Measurements from ENCODE around the gene SEZ6L. TPM values are rescaled to one million over a fixed set of nuclear protein-coding genes. Genes with fewer than 3 reads are reported as not detected.

Gene SEZ6L
- polyA plus RNA-seq, 1 donor from 2014 or later: 31.9 TPM

DNA sequence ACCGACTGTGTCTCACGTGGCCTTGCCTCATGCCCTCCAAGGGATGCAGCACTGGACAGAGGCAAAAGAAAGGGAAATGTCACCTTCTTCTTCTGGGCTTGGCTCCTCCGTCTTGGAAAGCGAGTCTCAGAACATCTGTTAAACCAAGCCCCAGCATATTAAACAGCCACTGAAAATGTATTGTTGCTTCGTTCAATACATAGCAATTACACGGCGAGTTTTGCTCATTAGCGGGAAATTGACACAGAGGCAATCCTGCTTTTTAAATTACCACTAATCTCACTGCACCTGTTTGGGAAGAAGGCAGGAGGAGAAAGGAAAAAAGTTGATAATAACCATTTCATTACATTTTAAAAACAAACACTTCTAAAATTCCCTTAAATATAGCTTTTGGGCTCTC lies 72.1 kb downstream of the SEZ6L start:
- Histone ChIP-seq H3K9me3 (ENCODE audit: low read length) (no peaks in the 10 kb centered on the region), H3K9ac (ENCODE audit: low read length) (no peak overlapping the region), H4K20me1 (ENCODE audit: insufficient read depth) (no peaks in the 10 kb centered on the region), H3K27ac (ENCODE audit: low read length) (no peak overlapping the region), H3K9me2 (ENCODE audit: insufficient read depth, low read length) (no peaks in the 10 kb centered on the region), H3F3A (ENCODE audit: insufficient read depth, low read length, poor library complexity, severe bottlenecking) (no peaks in the 10 kb centered on the region), H3K36me3 (ENCODE audit: insufficient read depth, low read length) (no peaks in the 10 kb centered on the region), H2AFZ (ENCODE audit: low read depth, low read length) (no peak overlapping the region), H3K4me3 (ENCODE audit: low read length) (no peak overlapping the region), H3K27me3 (ENCODE audit: insufficient read depth, low read depth, low read length) (no peaks in the 10 kb centered on the region), H3K4me2 (ENCODE audit: low read length) (no peak overlapping the region), H3K79me2 (replicated peaks; ENCODE audit: insufficient read depth, low read length) (no peaks in the 10 kb centered on the region)
- TF ChIP-seq RAD21 (conservative IDR thresholded peaks at IDR 0.05) (no peak), EP300 (conservative IDR thresholded peaks at IDR 0.05; ENCODE audit: poor library complexity, severe bottlenecking) (no peak), SMC3 (conservative IDR thresholded peaks at IDR 0.05; ENCODE audit: poor library complexity) (no peak), POLR2AphosphoS5 (IDR thresholded peaks at IDR 0.05) (no peak), EZH2 (IDR thresholded peaks at IDR 0.05; ENCODE audit: borderline replicate concordance, insufficient read depth, low read length, poor library complexity, severe bottlenecking) (no peak), TAF1 (IDR thresholded peaks at IDR 0.05; ENCODE audit: low read depth) (no peak)
- TF ChIP-seq, protein P1, sequence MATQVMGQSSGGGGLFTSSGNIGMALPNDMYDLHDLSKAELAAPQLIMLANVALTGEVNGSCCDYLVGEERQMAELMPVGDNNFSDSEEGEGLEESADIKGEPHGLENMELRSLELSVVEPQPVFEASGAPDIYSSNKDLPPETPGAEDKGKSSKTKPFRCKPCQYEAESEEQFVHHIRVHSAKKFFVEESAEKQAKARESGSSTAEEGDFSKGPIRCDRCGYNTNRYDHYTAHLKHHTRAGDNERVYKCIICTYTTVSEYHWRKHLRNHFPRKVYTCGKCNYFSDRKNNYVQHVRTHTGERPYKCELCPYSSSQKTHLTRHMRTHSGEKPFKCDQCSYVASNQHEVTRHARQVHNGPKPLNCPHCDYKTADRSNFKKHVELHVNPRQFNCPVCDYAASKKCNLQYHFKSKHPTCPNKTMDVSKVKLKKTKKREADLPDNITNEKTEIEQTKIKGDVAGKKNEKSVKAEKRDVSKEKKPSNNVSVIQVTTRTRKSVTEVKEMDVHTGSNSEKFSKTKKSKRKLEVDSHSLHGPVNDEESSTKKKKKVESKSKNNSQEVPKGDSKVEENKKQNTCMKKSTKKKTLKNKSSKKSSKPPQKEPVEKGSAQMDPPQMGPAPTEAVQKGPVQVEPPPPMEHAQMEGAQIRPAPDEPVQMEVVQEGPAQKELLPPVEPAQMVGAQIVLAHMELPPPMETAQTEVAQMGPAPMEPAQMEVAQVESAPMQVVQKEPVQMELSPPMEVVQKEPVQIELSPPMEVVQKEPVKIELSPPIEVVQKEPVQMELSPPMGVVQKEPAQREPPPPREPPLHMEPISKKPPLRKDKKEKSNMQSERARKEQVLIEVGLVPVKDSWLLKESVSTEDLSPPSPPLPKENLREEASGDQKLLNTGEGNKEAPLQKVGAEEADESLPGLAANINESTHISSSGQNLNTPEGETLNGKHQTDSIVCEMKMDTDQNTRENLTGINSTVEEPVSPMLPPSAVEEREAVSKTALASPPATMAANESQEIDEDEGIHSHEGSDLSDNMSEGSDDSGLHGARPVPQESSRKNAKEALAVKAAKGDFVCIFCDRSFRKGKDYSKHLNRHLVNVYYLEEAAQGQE (IDR thresholded peaks at IDR 0.05; ENCODE audit: borderline replicate concordance): no peak
- TF ChIP-seq, protein P2, sequence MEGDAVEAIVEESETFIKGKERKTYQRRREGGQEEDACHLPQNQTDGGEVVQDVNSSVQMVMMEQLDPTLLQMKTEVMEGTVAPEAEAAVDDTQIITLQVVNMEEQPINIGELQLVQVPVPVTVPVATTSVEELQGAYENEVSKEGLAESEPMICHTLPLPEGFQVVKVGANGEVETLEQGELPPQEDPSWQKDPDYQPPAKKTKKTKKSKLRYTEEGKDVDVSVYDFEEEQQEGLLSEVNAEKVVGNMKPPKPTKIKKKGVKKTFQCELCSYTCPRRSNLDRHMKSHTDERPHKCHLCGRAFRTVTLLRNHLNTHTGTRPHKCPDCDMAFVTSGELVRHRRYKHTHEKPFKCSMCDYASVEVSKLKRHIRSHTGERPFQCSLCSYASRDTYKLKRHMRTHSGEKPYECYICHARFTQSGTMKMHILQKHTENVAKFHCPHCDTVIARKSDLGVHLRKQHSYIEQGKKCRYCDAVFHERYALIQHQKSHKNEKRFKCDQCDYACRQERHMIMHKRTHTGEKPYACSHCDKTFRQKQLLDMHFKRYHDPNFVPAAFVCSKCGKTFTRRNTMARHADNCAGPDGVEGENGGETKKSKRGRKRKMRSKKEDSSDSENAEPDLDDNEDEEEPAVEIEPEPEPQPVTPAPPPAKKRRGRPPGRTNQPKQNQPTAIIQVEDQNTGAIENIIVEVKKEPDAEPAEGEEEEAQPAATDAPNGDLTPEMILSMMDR (IDR thresholded peaks at IDR 0.05; ENCODE audit: poor library complexity, severe bottlenecking): no peak

DNA sequence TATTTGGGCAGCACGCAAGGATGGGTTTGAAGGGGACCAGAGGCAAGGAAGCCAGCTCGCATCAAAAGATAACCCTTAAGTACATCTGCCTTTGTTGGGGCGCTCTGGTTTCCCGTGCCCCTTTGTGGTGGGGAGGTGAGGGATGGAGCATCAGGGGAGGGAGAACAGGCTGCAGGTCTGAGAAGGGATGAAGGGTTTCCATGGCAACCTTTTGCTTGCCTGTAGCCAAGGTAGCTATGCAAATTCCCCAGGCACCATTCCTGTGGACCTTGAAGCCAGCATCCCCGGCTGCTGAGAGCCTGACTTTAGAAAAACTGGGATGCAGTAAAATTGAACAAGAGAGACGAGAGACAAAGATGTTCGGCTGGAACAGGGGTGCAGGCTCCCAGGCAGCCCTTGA lies 75.7 kb downstream of the SEZ6L start:
- H3K79me2 ChIP-seq (replicated peaks; ENCODE audit: insufficient read depth, low read length): no peaks in the 10 kb centered on the region
- H4K20me1 ChIP-seq (ENCODE audit: insufficient read depth): no peaks in the 10 kb centered on the region
- H3K27ac ChIP-seq (ENCODE audit: low read length): peak overlapping the region; percentile 76
- H3K9me2 ChIP-seq (ENCODE audit: insufficient read depth, low read length): no peaks in the 10 kb centered on the region
- H3F3A ChIP-seq (ENCODE audit: insufficient read depth, low read length, poor library complexity, severe bottlenecking): no peaks in the 10 kb centered on the region
- H3K4me3 ChIP-seq (ENCODE audit: low read length): peak overlapping the region; percentile 43
- H3K36me3 ChIP-seq (ENCODE audit: insufficient read depth, low read length): no peaks in the 10 kb centered on the region
- no peaks in the 10 kb centered on the region for H3K9me3 ChIP-seq (ENCODE audit: low read length)
- TF ChIP-seq, protein P2 (IDR thresholded peaks at IDR 0.05; ENCODE audit: poor library complexity, severe bottlenecking): no peak
- TF ChIP-seq RAD21 (conservative IDR thresholded peaks at IDR 0.05): peak; percentile 31
- H3K27me3 ChIP-seq (ENCODE audit: insufficient read depth, low read depth, low read length): no peaks in the 10 kb centered on the region
- peak overlapping the region; percentile 6 for H2AFZ ChIP-seq (ENCODE audit: low read depth, low read length)
- peak overlapping the region; percentile 30 for H3K4me2 ChIP-seq (ENCODE audit: low read length)
- H3K9ac ChIP-seq (ENCODE audit: low read length): peak overlapping the region; percentile 50

All from neural cell (in vitro differentiated cells).